ENCODE measurements around the gene SETD4.

DNA sequence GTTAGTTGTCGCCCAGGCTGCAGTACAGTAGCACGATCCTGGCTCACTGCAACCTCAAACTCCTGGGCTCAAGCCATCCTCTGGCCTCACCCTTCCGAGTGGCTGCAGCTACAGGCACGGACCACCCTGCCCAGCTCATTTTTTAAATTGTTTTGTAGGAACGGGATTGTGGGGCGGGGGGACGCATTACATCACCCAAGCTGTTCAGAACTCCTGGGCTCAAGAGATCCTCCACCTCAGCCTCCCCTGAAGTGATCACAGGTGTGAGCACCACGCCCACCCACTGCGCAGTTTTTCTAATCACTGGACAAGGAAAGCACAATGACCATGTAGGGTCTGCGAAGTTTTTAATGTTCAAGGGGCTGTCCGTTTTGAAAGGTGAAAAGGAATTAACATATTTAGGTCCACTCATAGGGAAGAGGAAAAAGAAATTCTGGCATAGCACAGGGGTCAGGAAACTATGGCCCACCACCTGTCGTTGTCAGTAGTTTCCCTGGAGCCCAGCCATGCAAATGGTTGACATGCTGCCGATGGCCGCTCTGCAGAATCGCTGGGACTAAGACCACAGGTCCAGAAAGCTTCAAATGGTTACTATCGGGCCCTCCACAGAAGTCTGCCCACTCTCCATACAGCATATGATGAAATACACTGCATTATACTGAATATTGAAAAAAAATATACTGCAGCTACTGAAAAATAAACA is 26.0 kb downstream of the SETD4 start:
- TF ChIP-seq CTCF (IDR thresholded peaks at IDR 0.05) (no peak), POLR2A (IDR thresholded peaks at IDR 0.05) (no peak), POLR2AphosphoS5 (IDR thresholded peaks at IDR 0.05) (no peak), EP300 (IDR thresholded peaks at IDR 0.05) (no peak)
